CD8-positive, alpha-beta memory T cell (primary cell): ENCODE results near the gene DMRTC2. TPM values are rescaled to one million over a fixed set of nuclear protein-coding genes. Genes with fewer than 3 reads are reported as not detected.

Source experiments
- CTCF ChIA-PET: fragments of 350-600 bp; sonication (Branson Sonifier 250); formaldehyde crosslinking; loops from one replicate; lab custom pipeline; 2021; ENCODE audit warnings: antibody characterized with exemption; lab: Charles Lee
- POLR2A ChIA-PET: fragments of 350-600 bp; sonication (Branson Sonifier 250); formaldehyde crosslinking; loops from one replicate; lab custom pipeline; 2021; ENCODE audit warnings: antibody characterized with exemption; lab: Charles Lee
- DNase-seq, 5 donors: peaks; one replicate each; pipeline versions ENCODE4 v3.0.0 to v3.0.0-alpha.2; 2020 to 2022; ENCODE audit warnings: mixed read lengths in 1 of 5
- H3K27ac ChIP-seq: one replicate; pipeline ENCODE4 v1.7.0; 2013; ENCODE audit warnings: low read depth, mild to moderate bottlenecking, low read length, moderate library complexity
- H3K27me3 ChIP-seq: 2 replicates; pipeline ENCODE4 v1.7.0; 2013; ENCODE audit warnings: low read length, mild to moderate bottlenecking; ENCODE audit not compliant: insufficient read depth, poor library complexity, severe bottlenecking
- H3K36me3 ChIP-seq: 2 replicates; pipeline ENCODE4 v1.7.0; 2013; ENCODE audit warnings: mild to moderate bottlenecking, low read length, moderate library complexity; ENCODE audit not compliant: insufficient read depth
- H3K4me1 ChIP-seq: 2 replicates; pipeline ENCODE4 v1.7.0; 2013; ENCODE audit warnings: mild to moderate bottlenecking, low read length, moderate library complexity; ENCODE audit not compliant: insufficient read depth
- H3K4me3 ChIP-seq: 2 replicates; pipeline ENCODE4 v1.7.0; 2013; ENCODE audit warnings: mild to moderate bottlenecking, low read length
- H3K9me3 ChIP-seq: 2 replicates; pipeline ENCODE4 v1.7.0; 2013; ENCODE audit warnings: mild to moderate bottlenecking, low read length
- H3K27ac Mint-ChIP-seq, 8 donors: one replicate each; pipeline ENCODE4 v1.8.0; 2020 to 2021; ENCODE audit warnings: mixed read lengths in 8 of 8, mild to moderate bottlenecking in 6 of 8, inconsistent platforms in 3 of 8, moderate library complexity in 3 of 8
- H3K27me3 Mint-ChIP-seq, 2 donors: one replicate each; pipeline ENCODE4 v1.8.0; 2020 to 2021; ENCODE audit warnings: mixed read lengths in 2 of 2, mild to moderate bottlenecking in 1 of 2, moderate library complexity in 1 of 2
- H3K36me3 Mint-ChIP-seq, 3 donors: one replicate each; pipeline ENCODE4 v1.8.0; 2020 to 2021; ENCODE audit warnings: mixed read lengths in 3 of 3, inconsistent platforms in 1 of 3, mild to moderate bottlenecking in 1 of 3
- H3K4me1 Mint-ChIP-seq, 3 donors: one replicate each; pipeline ENCODE4 v1.8.0; 2020 to 2021; ENCODE audit warnings: mixed read lengths in 3 of 3, inconsistent platforms in 1 of 3, mild to moderate bottlenecking in 1 of 3
- H3K4me3 Mint-ChIP-seq, 7 donors: one replicate each; pipeline ENCODE4 v1.8.0; 2020 to 2021; ENCODE audit warnings: mixed read lengths in 7 of 7, mild to moderate bottlenecking in 6 of 7, moderate library complexity in 4 of 7, inconsistent platforms in 2 of 7
- H3K9me3 Mint-ChIP-seq, 5 donors: one replicate each; pipeline ENCODE4 v1.8.0; 2020 to 2022; ENCODE audit warnings: mixed read lengths in 5 of 5, mild to moderate bottlenecking in 3 of 5, moderate library complexity in 2 of 5, inconsistent platforms in 1 of 5
- polyA plus RNA-seq: library from polyadenylated mRNA; unstranded; fragments of 300-500 nt; fragmentation: Illumina TruSeq; gene quantifications from one replicate; pipeline ENCODE4 v1.2.3, GENCODE V29; 2021
- total RNA-seq, 2 experiments: library from RNA; stranded (reverse); gene quantifications; one replicate each; pipeline ENCODE4 v1.2.3, GENCODE V29; 2021

The DMRTC2 gene
- total and polyA plus RNA-seq, 3 experiments from 2014 or later, result not detected

GRCh38 chr19:41821003-41821735 lies 23.7 kb upstream of the DMRTC2 start:
- Mint-ChIP-seq H3K9me3 (no peaks in the 10 kb centered on the region), H3K27me3 (peaks cover 12 to 28% of the 10 kb centered on the region in 2 donors), H3K4me3 (no peak overlapping the region), H3K4me1 (peaks cover 0 to 2% (median 0%) of the 10 kb centered on the region in 3 donors), H3K36me3 (no peaks in the 10 kb centered on the region), H3K27ac (peak overlapping the region in 1 of 8 donors; percentile 84)
- ChIA-PET CTCF (interaction anchor here (1.1 to 1.4 kb wide), 4 partner anchors 12 to 68 kb away, joined by 3 to 8 read pairs (median 4); no protein-coding TSS in a partner anchor), POLR2A (no interaction called here)
- peak in 3 of 5 donors; percentile 15 to 56 (median 27) for DNase-seq
- Histone ChIP-seq H3K27ac (no peak overlapping the region), H3K36me3 (no peaks in the 10 kb centered on the region), H3K4me1 (no peaks in the 10 kb centered on the region), H3K9me3 (no peaks in the 10 kb centered on the region), H3K4me3 (no peak overlapping the region), H3K27me3 (no peaks in the 10 kb centered on the region)

GRCh38 chr19:41837981-41838708 lies 6.7 kb upstream of the DMRTC2 start:
- POLR2A ChIA-PET, result no interaction called here
- Histone ChIP-seq H3K4me1 (no peaks in the 10 kb centered on the region), H3K4me3 (no peak overlapping the region), H3K36me3 (no peaks in the 10 kb centered on the region), H3K27me3 (peaks cover 14% of the 10 kb centered on the region), H3K27ac (no peak overlapping the region), H3K9me3 (no peaks in the 10 kb centered on the region)
- CTCF ChIA-PET, result interaction anchor here (1.0 to 1.9 kb wide), 2 partner anchors 17 to 121 kb away, joined by 3 to 5 read pairs; no protein-coding TSS in a partner anchor
- no peaks in the 10 kb centered on the region for H3K36me3 Mint-ChIP-seq
- no peaks in the 10 kb centered on the region for H3K9me3 Mint-ChIP-seq
- H3K4me3 Mint-ChIP-seq, result no peak overlapping the region
- DNase-seq, result no peak
- no peak overlapping the region for H3K27ac Mint-ChIP-seq
- no peaks in the 10 kb centered on the region for H3K4me1 Mint-ChIP-seq
- peaks cover 13 to 45% of the 10 kb centered on the region in 2 donors for H3K27me3 Mint-ChIP-seq

- ChIA-PET POLR2A (no interaction called here), CTCF (interaction anchor here (1.9 kb wide), 1 partner anchor 18 kb away, joined by 5 read pairs; no protein-coding TSS in a partner anchor)
- no peaks in the 10 kb centered on the region for H3K9me3 ChIP-seq
- no peak overlapping the region for H3K4me3 ChIP-seq
- Mint-ChIP-seq H3K36me3 (no peaks in the 10 kb centered on the region), H3K4me3 (no peak overlapping the region), H3K9me3 (no peaks in the 10 kb centered on the region), H3K27ac (no peak overlapping the region), H3K27me3 (peaks cover 14 to 43% of the 10 kb centered on the region in 2 donors), H3K4me1 (no peaks in the 10 kb centered on the region)
- H3K4me1 ChIP-seq, result no peaks in the 10 kb centered on the region
- peaks cover 14% of the 10 kb centered on the region for H3K27me3 ChIP-seq
- no peak for DNase-seq
- H3K27ac ChIP-seq, result no peak overlapping the region
- no peaks in the 10 kb centered on the region for H3K36me3 ChIP-seq
These were observed 5.6 kb upstream of the DMRTC2 start for GRCh38 chr19:41839211-41839610.

GRCh38 chr19:41843371-41843770 lies 1.5 kb upstream of the DMRTC2 start:
- Histone ChIP-seq H3K4me1 (no peaks in the 10 kb centered on the region), H3K27ac (no peak overlapping the region), H3K27me3 (peaks cover 8% of the 10 kb centered on the region), H3K4me3 (no peak overlapping the region), H3K9me3 (no peaks in the 10 kb centered on the region), H3K36me3 (no peaks in the 10 kb centered on the region)
- no peak for DNase-seq
- H3K4me1 Mint-ChIP-seq, result no peaks in the 10 kb centered on the region
- peaks cover 8 to 17% of the 10 kb centered on the region in 2 donors for H3K27me3 Mint-ChIP-seq
- no peaks in the 10 kb centered on the region for H3K36me3 Mint-ChIP-seq
- CTCF ChIA-PET, result interaction anchor here (0.8 kb wide), 1 partner anchor 266 kb away, joined by 3 read pairs; no protein-coding TSS in a partner anchor
- H3K4me3 Mint-ChIP-seq, result no peak overlapping the region
- POLR2A ChIA-PET, result no interaction called here
- H3K9me3 Mint-ChIP-seq, result no peaks in the 10 kb centered on the region
- H3K27ac Mint-ChIP-seq, result no peak overlapping the region

GRCh38 chr19:41844601-41845000 lies 241 bp upstream of the DMRTC2 start, which contains the start of gene LYPD4:
TSS of gene LYPD4 (minus strand) at chr19:41844683. CDS start at chr19:41839285, 5,398 bp downstream.
- Mint-ChIP-seq H3K36me3 (no peaks in the 10 kb centered on the region), H3K4me3 (peak within 1 kb of the TSS in 1 of 7 donors; percentile 44), H3K4me1 (no peaks in the 10 kb centered on the region), H3K9me3 (no peaks in the 10 kb centered on the region), H3K27ac (peak within 1 kb of the TSS in 1 of 8 donors; percentile 63), H3K27me3 (peaks cover 4 to 7% of the 10 kb centered on the region in 2 donors)
- Histone ChIP-seq H3K9me3 (no peaks in the 10 kb centered on the region), H3K4me1 (no peaks in the 10 kb centered on the region), H3K27me3 (no peaks in the 10 kb centered on the region), H3K4me3 (no peak within 1 kb of the TSS), H3K36me3 (no peaks in the 10 kb centered on the region), H3K27ac (no peak within 1 kb of the TSS)
- CTCF ChIA-PET, result no interaction called here
- DNase-seq, result no peak
- POLR2A ChIA-PET, result no interaction called here

GRCh38 chr19:41845051-41845590 lies 279 bp downstream of the DMRTC2 start:
- H3K27me3 Mint-ChIP-seq, result peaks cover 4 to 5% of the 10 kb centered on the region in 2 donors
- no peaks in the 10 kb centered on the region for H3K9me3 ChIP-seq
- H3K27me3 ChIP-seq, result no peaks in the 10 kb centered on the region
- H3K27ac Mint-ChIP-seq, result peak overlapping the region in 1 of 8 donors; percentile 63
- H3K4me1 ChIP-seq, result no peaks in the 10 kb centered on the region
- H3K4me1 Mint-ChIP-seq, result no peaks in the 10 kb centered on the region
- no peaks in the 10 kb centered on the region for H3K9me3 Mint-ChIP-seq
- H3K36me3 Mint-ChIP-seq, result no peaks in the 10 kb centered on the region
- H3K36me3 ChIP-seq, result no peaks in the 10 kb centered on the region
- H3K4me3 Mint-ChIP-seq, result no peak overlapping the region
- ChIA-PET POLR2A (no interaction called here), CTCF (no interaction called here)
- H3K4me3 ChIP-seq, result no peak overlapping the region
- DNase-seq, result no peak
- no peak overlapping the region for H3K27ac ChIP-seq

- H3K4me1 ChIP-seq, result no peaks in the 10 kb centered on the region
- Mint-ChIP-seq H3K9me3 (no peaks in the 10 kb centered on the region), H3K27ac (peak overlapping the region in 1 of 8 donors; percentile 78), H3K4me1 (no peaks in the 10 kb centered on the region), H3K27me3 (peaks cover 0 to 4% of the 10 kb centered on the region in 2 donors), H3K4me3 (no peak overlapping the region), H3K36me3 (no peaks in the 10 kb centered on the region)
- no peaks in the 10 kb centered on the region for H3K27me3 ChIP-seq
- no peak for DNase-seq
- no peaks in the 10 kb centered on the region for H3K9me3 ChIP-seq
- no peak overlapping the region for H3K4me3 ChIP-seq
- CTCF ChIA-PET, result no interaction called here
- POLR2A ChIA-PET, result no interaction called here
- H3K27ac ChIP-seq, result no peak overlapping the region
- H3K36me3 ChIP-seq, result no peaks in the 10 kb centered on the region
These were observed 2.7 kb downstream of the DMRTC2 start for GRCh38 chr19:41847351-41848105.
